Measurements from ENCODE around the gene FOXI1. TPM values are rescaled to one million over a fixed set of nuclear protein-coding genes. Genes with fewer than 3 reads are reported as not detected.

The FOXI1 gene
- total RNA-seq, 2 experiments from 2014 or later: 0.28 TPM; not detected in 1

DNA sequence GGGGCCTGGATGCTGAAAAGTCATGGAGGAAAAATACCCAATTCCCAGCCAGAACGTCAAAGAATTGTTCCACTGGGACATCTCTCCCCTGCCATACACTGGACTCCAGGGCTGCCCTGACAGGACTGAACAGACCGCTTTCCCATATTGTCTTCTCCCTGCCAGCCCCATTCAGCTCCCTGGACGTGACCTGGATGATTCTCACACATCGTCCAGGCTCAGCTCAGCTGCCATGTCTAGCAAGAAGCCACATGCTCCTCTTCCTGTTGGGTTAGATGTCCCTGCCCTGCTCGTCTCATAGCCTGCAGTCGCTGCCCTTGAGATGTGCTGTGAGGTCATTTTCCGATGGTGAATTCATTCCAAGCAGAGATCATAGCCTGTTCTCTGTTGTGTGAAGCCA, 37.4 kb downstream of the FOXI1 start:
- Histone ChIP-seq H3K27ac (ENCODE audit: low read depth in 1 of 2, low read length in 2 of 2) (no peak overlapping the region), H3K9me3 (ENCODE audit: control insufficient read depth in 1 of 2, insufficient read depth in 1 of 2, low read length in 2 of 2) (no peaks in the 10 kb centered on the region), H3K4me3 (ENCODE audit: low read length) (no peak overlapping the region), H3K36me3 (ENCODE audit: insufficient read depth, low read length) (no peaks in the 10 kb centered on the region), H3K4me1 (ENCODE audit: insufficient read depth, low read length) (no peaks in the 10 kb centered on the region), H3K27me3 (ENCODE audit: control insufficient read depth in 1 of 2, insufficient read depth in 2 of 2, low read length in 2 of 2) (no peaks in the 10 kb centered on the region)
- no peak for ATAC-seq (ENCODE audit: poor library complexity)
- Mint-ChIP-seq H3K4me1 (ENCODE audit: low read depth) (no peaks in the 10 kb centered on the region), H3K9me3 (no peaks in the 10 kb centered on the region), H3K4me3 (no peak overlapping the region), H3K36me3 (ENCODE audit: low read depth) (no peaks in the 10 kb centered on the region), H3K27ac (no peak overlapping the region), H3K27me3 (no peaks in the 10 kb centered on the region)
- no peak for TF ChIP-seq CTCF (IDR thresholded peaks at IDR 0.05)
- CTCF ChIA-PET: no interaction called here
- intact Hi-C loops (cut with DNase I, micrococcal nuclease): no loop called here
- DNase-seq: no peak
- POLR2A ChIA-PET: no interaction called here

DNA sequence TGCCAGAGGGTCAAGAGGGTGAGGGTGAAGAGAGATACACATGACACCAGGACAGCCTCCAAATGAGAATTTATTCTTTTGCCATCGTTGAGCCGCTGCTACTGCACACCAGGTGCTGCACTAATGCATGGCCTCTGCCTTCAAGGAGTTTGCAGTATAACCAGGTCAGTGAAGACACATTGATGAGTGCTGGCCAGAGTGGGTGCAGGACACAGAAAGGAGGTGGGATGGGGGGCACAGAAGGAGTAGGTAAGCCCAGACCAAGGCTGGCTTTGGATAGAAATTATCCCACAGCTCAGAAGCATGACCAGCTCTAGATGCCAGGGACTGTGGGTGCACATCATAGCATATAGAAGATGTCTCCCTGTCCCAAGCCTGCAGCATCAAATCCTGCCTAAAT, 38.0 kb downstream of the FOXI1 start:
- no peak for TF ChIP-seq CTCF (IDR thresholded peaks at IDR 0.05)
- intact Hi-C loops (cut with DNase I, micrococcal nuclease): no loop called here
- H3K4me1 ChIP-seq (ENCODE audit: insufficient read depth, low read length): no peaks in the 10 kb centered on the region
- Mint-ChIP-seq H3K36me3 (ENCODE audit: low read depth) (no peaks in the 10 kb centered on the region), H3K27me3 (no peaks in the 10 kb centered on the region), H3K27ac (no peak overlapping the region), H3K9me3 (no peaks in the 10 kb centered on the region), H3K4me1 (ENCODE audit: low read depth) (no peaks in the 10 kb centered on the region), H3K4me3 (no peak overlapping the region)
- H3K4me3 ChIP-seq (ENCODE audit: low read length): no peak overlapping the region
- H3K36me3 ChIP-seq (ENCODE audit: insufficient read depth, low read length): no peaks in the 10 kb centered on the region
- H3K27ac ChIP-seq (ENCODE audit: low read depth in 1 of 2, low read length in 2 of 2): no peak overlapping the region
- POLR2A ChIA-PET: no interaction called here
- H3K27me3 ChIP-seq (ENCODE audit: control insufficient read depth in 1 of 2, insufficient read depth in 2 of 2, low read length in 2 of 2): no peaks in the 10 kb centered on the region
- CTCF ChIA-PET: no interaction called here
- DNase-seq (no peak), ATAC-seq (ENCODE audit: poor library complexity) (no peak)
- no peaks in the 10 kb centered on the region for H3K9me3 ChIP-seq (ENCODE audit: control insufficient read depth in 1 of 2, insufficient read depth in 1 of 2, low read length in 2 of 2)

- no peak for DNase-seq
- Mint-ChIP-seq H3K4me3 (no peak overlapping the region), H3K27me3 (peaks cover 5% of the 10 kb centered on the region), H3K36me3 (ENCODE audit: low read depth) (no peaks in the 10 kb centered on the region), H3K27ac (no peak overlapping the region), H3K4me1 (ENCODE audit: low read depth) (no peaks in the 10 kb centered on the region), H3K9me3 (no peaks in the 10 kb centered on the region)
- Histone ChIP-seq H3K4me3 (ENCODE audit: low read length) (no peak overlapping the region), H3K27ac (ENCODE audit: low read depth in 1 of 2, low read length in 2 of 2) (no peak overlapping the region), H3K27me3 (ENCODE audit: control insufficient read depth in 1 of 2, insufficient read depth in 2 of 2, low read length in 2 of 2) (no peaks in the 10 kb centered on the region), H3K36me3 (ENCODE audit: insufficient read depth, low read length) (no peaks in the 10 kb centered on the region), H3K4me1 (ENCODE audit: insufficient read depth, low read length) (no peaks in the 10 kb centered on the region), H3K9me3 (ENCODE audit: control insufficient read depth in 1 of 2, insufficient read depth in 1 of 2, low read length in 2 of 2) (no peaks in the 10 kb centered on the region)
- POLR2A ChIA-PET: no interaction called here
- ATAC-seq (ENCODE audit: poor library complexity): no peak
- CTCF ChIA-PET: no interaction called here
- no peak for TF ChIP-seq CTCF (IDR thresholded peaks at IDR 0.05)
- intact Hi-C loops (cut with DNase I, micrococcal nuclease): no loop called here
Measured at GRCh38 chr5:170144286-170145023, 38.8 kb downstream of the FOXI1 start.

Measured in CD4-positive, alpha-beta T cell (primary cell).